ENCODE data around the gene TNS3. TPM values are rescaled to one million over a fixed set of nuclear protein-coding genes. Genes with fewer than 3 reads are reported as not detected.

The TNS3 gene
- polyA plus RNA-seq, 1 donor: 66.7 TPM

DNA sequence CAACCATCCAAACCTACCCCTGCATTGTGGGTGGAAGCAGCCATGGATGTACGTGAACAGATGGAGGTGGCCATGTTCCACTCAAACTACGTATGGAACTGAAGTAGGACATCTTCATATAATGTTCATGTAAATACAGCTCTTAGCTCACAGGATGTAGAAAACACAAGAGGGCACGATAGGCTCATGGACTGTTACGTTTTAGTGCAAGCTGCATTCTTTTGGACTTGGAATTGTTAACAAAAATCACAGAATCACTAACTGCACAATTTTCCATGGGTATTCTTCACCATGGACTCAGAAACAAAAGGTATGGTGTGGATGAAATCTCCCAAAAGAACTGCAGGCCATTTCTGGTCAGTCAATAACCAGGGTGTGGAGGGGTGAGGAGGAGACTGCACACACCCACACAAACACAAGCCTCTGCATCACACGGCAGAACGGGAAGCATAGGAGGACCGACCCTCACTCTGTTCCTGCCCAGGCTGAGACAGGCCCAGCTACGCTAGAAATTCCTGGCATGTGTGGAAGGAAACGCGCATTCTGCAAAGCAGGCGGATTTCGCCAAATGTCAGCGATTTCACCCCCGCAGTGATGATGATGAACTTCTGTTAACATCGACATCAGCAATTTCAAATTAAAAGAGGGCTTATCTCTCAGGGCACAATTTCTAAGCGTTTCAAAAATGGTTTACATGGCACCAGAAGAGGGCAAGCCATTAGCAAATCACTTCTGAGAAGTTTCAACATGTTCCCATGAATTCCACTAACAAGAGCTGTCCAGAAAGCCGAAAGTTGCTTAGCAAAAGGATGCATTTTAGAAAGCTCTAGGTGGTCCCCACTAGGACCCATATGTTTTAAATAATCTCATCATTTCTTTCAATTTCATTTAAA is 149.0 kb downstream of the TNS3 start:
- no CpG with 5 or more reads among the region's 17 CpGs for WGBS (ENCODE audit: insufficient coverage, low lambda C conversion rate)
- DNase-seq: no peak
- peaks cover 47% of the 10 kb centered on the region for H3K36me3 ChIP-seq (ENCODE audit: control insufficient read depth, insufficient read depth, low read length)

GRCh38 chr7:47430422-47430821 is 151.5 kb downstream of the TNS3 start:
- DNase-seq: no peak
- H3K27me3 ChIP-seq (ENCODE audit: control insufficient read depth, insufficient read depth, low read length): no peaks in the 10 kb centered on the region
- H3K4me1 ChIP-seq (ENCODE audit: control insufficient read depth, insufficient read depth, low read length): peaks cover 2% of the 10 kb centered on the region
- no CpG with 5 or more reads among the region's 6 CpGs for WGBS (ENCODE audit: insufficient coverage, low lambda C conversion rate)
- H3K9me3 ChIP-seq (ENCODE audit: control insufficient read depth, low read depth, low read length): no peaks in the 10 kb centered on the region
- H3K27ac ChIP-seq (ENCODE audit: low read length): no peak overlapping the region
- H3K36me3 ChIP-seq (ENCODE audit: control insufficient read depth, insufficient read depth, low read length): peaks cover 58% of the 10 kb centered on the region
- H3K4me3 ChIP-seq (ENCODE audit: low read length): no peak overlapping the region

More for the DNA sequence above, 149.0 kb downstream of the TNS3 start:
- Histone ChIP-seq H3K4me1 (ENCODE audit: control insufficient read depth, insufficient read depth, low read length) (peaks cover 2% of the 10 kb centered on the region), H3K4me3 (ENCODE audit: low read length) (no peak overlapping the region), H3K27me3 (ENCODE audit: control insufficient read depth, insufficient read depth, low read length) (no peaks in the 10 kb centered on the region), H3K27ac (ENCODE audit: low read length) (no peak overlapping the region), H3K9me3 (ENCODE audit: control insufficient read depth, low read depth, low read length) (no peaks in the 10 kb centered on the region)

GRCh38 chr7:47428768-47429472 is 153.0 kb downstream of the TNS3 start:
- Histone ChIP-seq H3K9me3 (ENCODE audit: control insufficient read depth, low read depth, low read length) (no peaks in the 10 kb centered on the region), H3K27ac (ENCODE audit: low read length) (no peak overlapping the region), H3K36me3 (ENCODE audit: control insufficient read depth, insufficient read depth, low read length) (peaks cover 57% of the 10 kb centered on the region), H3K4me1 (ENCODE audit: control insufficient read depth, insufficient read depth, low read length) (peaks cover 2% of the 10 kb centered on the region), H3K4me3 (ENCODE audit: low read length) (no peak overlapping the region), H3K27me3 (ENCODE audit: control insufficient read depth, insufficient read depth, low read length) (no peaks in the 10 kb centered on the region)
- DNase-seq: no peak
- WGBS (ENCODE audit: insufficient coverage, low lambda C conversion rate): 93% methylated on average over 3 of the region's 10 CpGs

- peaks cover 61% of the 10 kb centered on the region for H3K36me3 ChIP-seq (ENCODE audit: control insufficient read depth, insufficient read depth, low read length)
- H3K4me1 ChIP-seq (ENCODE audit: control insufficient read depth, insufficient read depth, low read length): peaks cover 2% of the 10 kb centered on the region
- no peak overlapping the region for H3K4me3 ChIP-seq (ENCODE audit: low read length)
- no peak overlapping the region for H3K27ac ChIP-seq (ENCODE audit: low read length)
- no peaks in the 10 kb centered on the region for H3K9me3 ChIP-seq (ENCODE audit: control insufficient read depth, low read depth, low read length)
- no CpG with 5 or more reads among the region's 12 CpGs for WGBS (ENCODE audit: insufficient coverage, low lambda C conversion rate)
- no peaks in the 10 kb centered on the region for H3K27me3 ChIP-seq (ENCODE audit: control insufficient read depth, insufficient read depth, low read length)
- DNase-seq: no peak
Measured at GRCh38 chr7:47428052-47428767, 153.7 kb downstream of the TNS3 start.

- Histone ChIP-seq H3K9me3 (ENCODE audit: control insufficient read depth, low read depth, low read length) (no peaks in the 10 kb centered on the region), H3K27me3 (ENCODE audit: control insufficient read depth, insufficient read depth, low read length) (no peaks in the 10 kb centered on the region), H3K27ac (ENCODE audit: low read length) (no peak overlapping the region), H3K4me3 (ENCODE audit: low read length) (no peak overlapping the region), H3K36me3 (ENCODE audit: control insufficient read depth, insufficient read depth, low read length) (peaks cover 63% of the 10 kb centered on the region), H3K4me1 (ENCODE audit: control insufficient read depth, insufficient read depth, low read length) (no peaks in the 10 kb centered on the region)
- DNase-seq: no peak
- no CpG with 5 or more reads among the region's 6 CpGs for WGBS (ENCODE audit: insufficient coverage, low lambda C conversion rate)
Measured at GRCh38 chr7:47427051-47427643, 154.8 kb downstream of the TNS3 start.

DNA sequence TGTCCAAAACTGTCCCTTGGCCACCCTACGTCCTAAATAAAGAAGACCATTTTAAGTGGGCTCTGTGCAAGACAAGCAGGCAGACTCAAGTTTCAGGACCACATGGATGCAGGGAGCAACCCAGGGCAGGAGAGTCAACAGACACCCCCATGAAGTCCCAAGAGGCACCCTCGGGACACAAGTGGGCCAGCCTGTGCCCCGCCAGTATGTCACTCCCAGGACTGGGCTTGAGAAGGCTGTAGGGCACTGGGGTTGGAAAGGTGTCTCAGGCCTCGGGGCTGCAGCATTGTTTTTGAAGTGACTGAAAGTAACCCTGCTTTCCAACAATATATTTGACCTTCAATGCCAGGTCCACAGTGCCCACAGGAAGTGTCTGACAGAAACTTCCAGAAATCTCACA is 157.4 kb downstream of the TNS3 start:
- WGBS (ENCODE audit: insufficient coverage, low lambda C conversion rate): no CpG with 5 or more reads among the region's 4 CpGs

GRCh38 chr7:47423196-47423595 is 158.7 kb downstream of the TNS3 start:
- no peaks in the 10 kb centered on the region for H3K27me3 ChIP-seq (ENCODE audit: control insufficient read depth, insufficient read depth, low read length)
- H3K36me3 ChIP-seq (ENCODE audit: control insufficient read depth, insufficient read depth, low read length): peaks cover 87% of the 10 kb centered on the region
- no peak for DNase-seq
- H3K4me1 ChIP-seq (ENCODE audit: control insufficient read depth, insufficient read depth, low read length): no peaks in the 10 kb centered on the region
- H3K4me3 ChIP-seq (ENCODE audit: low read length): no peak overlapping the region
- no peak overlapping the region for H3K27ac ChIP-seq (ENCODE audit: low read length)
- no peaks in the 10 kb centered on the region for H3K9me3 ChIP-seq (ENCODE audit: control insufficient read depth, low read depth, low read length)
- no CpG with 5 or more reads among the region's 3 CpGs for WGBS (ENCODE audit: insufficient coverage, low lambda C conversion rate)

More for the DNA sequence above, 157.4 kb downstream of the TNS3 start:
- H3K27ac ChIP-seq (ENCODE audit: low read length): no peak overlapping the region
- H3K4me3 ChIP-seq (ENCODE audit: low read length): no peak overlapping the region
- H3K36me3 ChIP-seq (ENCODE audit: control insufficient read depth, insufficient read depth, low read length): peaks cover 86% of the 10 kb centered on the region
- DNase-seq: no peak
- no peaks in the 10 kb centered on the region for H3K27me3 ChIP-seq (ENCODE audit: control insufficient read depth, insufficient read depth, low read length)
- no peaks in the 10 kb centered on the region for H3K9me3 ChIP-seq (ENCODE audit: control insufficient read depth, low read depth, low read length)
- no peaks in the 10 kb centered on the region for H3K4me1 ChIP-seq (ENCODE audit: control insufficient read depth, insufficient read depth, low read length)

DNA sequence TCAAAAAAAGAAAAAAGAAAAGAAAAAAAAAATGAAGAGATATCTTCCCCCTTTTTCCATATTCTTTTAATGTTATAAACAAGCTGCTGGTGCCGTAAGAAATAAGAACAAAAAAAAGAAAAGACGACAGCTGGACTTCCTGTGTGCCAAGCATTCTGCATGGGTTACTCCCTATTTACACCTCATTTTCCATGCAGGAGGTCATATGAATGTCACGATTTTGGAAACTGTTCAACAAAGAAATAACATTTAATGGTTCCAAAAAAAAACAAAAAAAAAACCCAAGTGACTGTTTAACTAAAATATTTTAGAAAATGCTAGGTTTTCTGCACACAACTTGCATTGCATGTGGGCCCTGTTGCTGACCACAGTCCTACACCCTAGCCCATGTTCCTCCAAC is 159.3 kb downstream of the TNS3 start:
- Histone ChIP-seq H3K4me3 (ENCODE audit: low read length) (no peak overlapping the region), H3K9me3 (ENCODE audit: control insufficient read depth, low read depth, low read length) (no peaks in the 10 kb centered on the region), H3K4me1 (ENCODE audit: control insufficient read depth, insufficient read depth, low read length) (no peaks in the 10 kb centered on the region), H3K27ac (ENCODE audit: low read length) (no peak overlapping the region), H3K27me3 (ENCODE audit: control insufficient read depth, insufficient read depth, low read length) (no peaks in the 10 kb centered on the region), H3K36me3 (ENCODE audit: control insufficient read depth, insufficient read depth, low read length) (peaks cover 84% of the 10 kb centered on the region)
- WGBS (ENCODE audit: insufficient coverage, low lambda C conversion rate): 70% methylated on average over 2 of the region's 3 CpGs
- no peak for DNase-seq

- WGBS (ENCODE audit: insufficient coverage, low lambda C conversion rate): 100% methylated on average over 1 of the region's 4 CpGs
- peaks cover 79% of the 10 kb centered on the region for H3K36me3 ChIP-seq (ENCODE audit: control insufficient read depth, insufficient read depth, low read length)
- no peaks in the 10 kb centered on the region for H3K4me1 ChIP-seq (ENCODE audit: control insufficient read depth, insufficient read depth, low read length)
- H3K4me3 ChIP-seq (ENCODE audit: low read length): no peak overlapping the region
- no peaks in the 10 kb centered on the region for H3K27me3 ChIP-seq (ENCODE audit: control insufficient read depth, insufficient read depth, low read length)
- no peaks in the 10 kb centered on the region for H3K9me3 ChIP-seq (ENCODE audit: control insufficient read depth, low read depth, low read length)
- DNase-seq: no peak
- H3K27ac ChIP-seq (ENCODE audit: low read length): no peak overlapping the region
Measured at GRCh38 chr7:47421456-47421855, 160.5 kb downstream of the TNS3 start.

Data from large intestine (tissue), 3 donors.